Stimulated activated CD8-positive, alpha-beta memory T cell treated with anti-CD3 and anti-CD28 coated beads, Interleukin-4, amount 100 ng/mL, for 4 hours (primary cell): ENCODE results near the gene ZNF583.

Experiments
- DNase-seq, 2 donors: peaks; one replicate each; pipeline ENCODE4 v3.0.0-alpha.2; 2020; ENCODE audit warnings: low read depth in 2 of 2, low spot score in 1 of 2

The ZNF583 gene

GRCh38 chr19:56441206-56441792 is 37.2 kb downstream of the ZNF583 start:
- no peak for DNase-seq

- DNase-seq = no peak
Measured at GRCh38 chr19:56474308-56474707, 70.2 kb downstream of the ZNF583 start.

- DNase-seq = no peak
Measured at GRCh38 chr19:56476093-56476492, 72.0 kb downstream of the ZNF583 start.
